Activated CD8-positive, alpha-beta memory T cell treated with anti-CD3 and anti-CD28 coated beads for 4 hours (primary cell): ENCODE measurements around the gene SLC12A8.

ENCODE experiments used
- DNase-seq, 2 donors: peaks; one replicate each; pipeline ENCODE4 v3.0.0-alpha.2; 2020; ENCODE audit warnings: low read depth in 2 of 2

SLC12A8 gene

DNA sequence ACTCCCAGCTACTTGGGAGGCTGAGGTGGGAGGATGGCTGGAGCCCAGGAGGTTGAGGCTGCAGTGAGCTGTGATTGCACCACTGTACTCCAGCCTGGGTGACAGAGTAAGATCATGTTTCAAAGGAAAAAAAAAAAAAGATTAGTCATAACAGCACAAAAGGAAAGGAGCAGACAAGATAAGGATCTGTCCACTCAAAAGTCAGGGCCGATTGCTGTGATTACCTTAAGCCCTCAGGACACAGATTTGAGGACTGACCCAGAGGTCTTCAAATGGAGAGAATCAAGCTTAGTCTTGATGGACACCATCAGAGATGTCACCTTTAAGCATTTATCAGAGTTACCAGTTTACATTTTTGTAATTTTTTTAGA, 132.9 kb downstream of the SLC12A8 start:
- DNase-seq: no peak

DNA sequence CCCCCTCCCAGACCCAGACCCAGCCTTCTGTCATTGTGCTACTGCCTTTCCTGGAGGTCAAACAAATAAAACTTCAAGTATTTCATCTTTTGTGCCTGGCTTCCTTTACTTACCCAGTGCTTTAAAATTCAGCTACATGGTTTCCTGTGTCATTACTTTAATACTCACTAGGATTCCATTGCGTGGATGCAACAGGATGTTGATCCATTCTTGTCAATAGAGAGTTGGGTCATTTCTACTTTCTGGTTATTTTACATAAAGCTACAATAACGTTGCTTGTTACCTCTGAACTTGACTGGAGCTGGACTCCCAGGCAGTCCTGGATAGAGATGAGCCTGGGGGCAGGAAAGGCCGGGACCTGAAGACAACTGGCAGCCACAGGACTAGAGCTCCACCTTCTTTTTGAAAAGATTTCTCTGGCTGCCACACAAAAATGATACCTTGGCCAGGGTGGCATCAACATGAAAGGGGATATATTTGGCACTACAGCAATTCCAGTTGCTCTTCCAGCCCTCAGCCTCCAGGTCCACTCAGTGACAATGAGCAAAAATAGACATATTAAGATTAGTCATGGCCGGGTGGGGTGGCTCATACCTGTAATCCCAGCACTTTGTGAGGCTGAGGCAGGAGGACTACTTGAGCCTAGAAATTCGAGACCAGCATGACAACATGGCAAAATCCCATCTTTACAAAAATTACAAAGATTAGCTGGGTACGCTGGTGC, 133.4 kb downstream of the SLC12A8 start:
- DNase-seq: no peak

DNA sequence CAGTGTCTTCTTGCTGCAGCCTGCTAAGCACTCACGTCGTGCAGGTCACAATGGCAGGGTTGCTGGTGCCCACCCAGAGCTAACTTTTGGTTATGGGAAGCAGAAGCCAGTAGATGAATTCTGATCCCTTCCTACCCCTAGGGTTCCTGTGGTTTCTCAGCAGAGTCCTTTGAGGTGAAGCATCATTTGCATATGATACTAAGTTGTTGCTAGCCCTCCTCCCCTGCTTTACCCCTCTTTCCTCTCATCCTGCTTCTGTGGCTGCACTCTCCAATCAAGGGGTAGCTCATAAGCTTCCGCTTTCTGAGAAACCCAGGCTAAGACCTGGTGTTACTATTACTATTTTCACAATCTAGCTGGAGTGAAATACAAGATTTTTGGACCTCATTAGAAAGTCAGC, 134.7 kb downstream of the SLC12A8 start:
- DNase-seq: no peak

DNA sequence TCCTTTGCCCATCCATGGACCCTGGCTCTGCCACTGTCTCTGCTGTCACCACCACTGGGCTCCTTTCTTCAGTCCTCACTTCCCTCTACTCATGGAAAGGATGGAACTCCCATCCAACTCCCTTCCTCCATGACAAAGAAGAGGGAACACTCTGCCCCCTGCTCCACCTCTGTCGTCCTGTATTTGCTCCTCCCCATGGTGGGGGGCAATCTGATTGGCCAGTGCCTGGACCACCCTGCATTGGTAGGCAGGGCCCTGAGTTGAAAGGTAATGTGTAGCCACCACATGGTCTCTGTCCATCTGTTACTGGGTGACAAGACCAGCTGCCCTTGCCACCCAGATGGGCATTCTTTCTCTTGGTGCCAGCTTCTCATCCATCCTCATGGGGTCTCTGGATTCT, 136.1 kb downstream of the SLC12A8 start:
- DNase-seq: no peak

DNA sequence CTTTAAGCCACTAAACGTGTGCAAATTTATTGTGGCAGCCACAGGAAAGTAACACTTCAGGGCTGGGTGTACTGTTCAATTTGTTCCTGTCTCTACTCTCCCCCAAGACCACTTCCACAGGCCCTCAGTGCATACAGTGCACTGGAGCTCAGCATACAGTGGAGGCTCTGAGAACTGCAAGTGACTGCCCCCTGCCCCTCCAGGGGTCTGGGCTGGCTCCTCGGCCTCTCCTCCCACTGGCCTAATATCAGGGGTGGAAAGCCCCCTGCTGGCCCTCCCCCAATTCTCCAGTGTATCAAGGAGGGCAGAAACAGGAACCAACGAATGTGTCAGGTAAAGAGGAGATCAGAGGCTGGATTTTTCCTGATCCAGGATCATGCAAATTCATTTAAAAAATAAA, 136.8 kb downstream of the SLC12A8 start:
- no peak for DNase-seq

DNA sequence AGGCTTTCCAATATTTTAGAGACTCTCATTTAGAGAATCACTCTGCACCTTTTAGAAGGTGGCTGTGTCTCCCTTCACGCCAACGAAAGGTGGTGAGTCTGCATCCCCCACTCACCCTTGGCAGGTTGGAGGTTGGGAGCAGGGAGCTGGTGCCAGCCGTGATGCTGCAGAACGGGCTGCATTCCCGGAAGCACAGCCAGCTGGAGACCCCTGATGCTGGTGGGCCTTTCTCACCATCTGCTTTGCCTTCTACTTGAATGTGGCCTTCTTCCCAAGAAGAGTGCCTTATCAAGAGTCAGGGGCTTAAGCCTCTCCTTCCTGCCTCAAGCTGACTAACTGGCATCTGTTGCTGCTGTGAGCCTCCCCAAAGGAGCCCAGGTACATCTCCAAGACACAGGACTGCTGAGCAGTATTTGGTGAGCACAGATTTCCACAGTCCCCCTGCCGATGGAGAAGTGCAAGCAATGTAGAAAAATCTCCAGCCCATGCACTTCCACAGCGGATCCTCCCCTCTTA, 139.1 kb downstream of the SLC12A8 start:
- no peak for DNase-seq

DNA sequence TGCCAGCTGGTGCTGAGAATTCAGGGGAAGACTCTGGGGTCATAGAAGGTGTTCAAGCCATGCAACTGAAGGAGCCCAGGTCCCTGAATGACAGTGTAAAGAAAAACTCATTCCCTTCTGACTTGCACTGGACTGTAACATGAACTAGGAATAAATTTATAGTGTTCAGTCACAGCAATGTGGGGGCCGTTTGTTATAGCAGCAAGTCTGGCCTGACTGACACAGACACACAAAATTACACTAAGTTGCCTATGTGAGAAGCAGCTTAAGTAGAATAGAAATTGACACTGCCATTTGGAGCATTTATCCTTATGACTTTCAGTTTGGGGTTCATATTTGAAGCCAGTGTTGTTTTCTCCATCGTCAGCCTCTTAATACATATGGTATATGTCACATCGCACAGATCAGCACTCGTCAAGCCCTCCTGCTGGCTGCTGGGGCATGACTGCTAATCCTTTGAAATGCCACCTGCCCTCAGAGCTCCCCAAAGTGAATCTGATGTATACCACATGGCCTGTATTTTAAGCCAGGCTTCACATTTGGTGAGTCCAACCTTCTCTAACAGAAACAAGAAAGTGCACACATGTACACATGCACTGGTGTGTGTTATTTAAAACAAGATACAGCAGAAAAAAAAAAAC, 139.7 kb downstream of the SLC12A8 start:
- DNase-seq: no peak

DNA sequence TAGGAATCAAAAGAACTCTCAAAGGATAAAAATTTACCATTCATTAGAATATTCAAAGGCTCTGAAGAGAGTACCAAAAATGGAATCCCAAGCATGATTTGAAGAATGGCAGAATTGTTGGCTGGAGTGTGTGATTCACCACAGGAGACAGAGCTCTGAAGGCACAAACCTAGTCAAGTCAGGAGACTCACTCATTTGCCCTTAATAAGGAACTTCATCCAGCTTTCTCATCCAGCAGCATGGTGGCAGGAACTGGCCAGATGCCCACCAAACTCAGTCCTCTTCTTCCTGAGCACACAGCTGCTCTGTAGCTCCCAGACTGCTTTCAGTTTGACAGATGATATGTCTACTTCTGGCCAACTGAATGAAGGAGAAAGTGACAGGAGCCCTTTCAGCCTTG, 140.2 kb downstream of the SLC12A8 start:
- no peak for DNase-seq

DNA sequence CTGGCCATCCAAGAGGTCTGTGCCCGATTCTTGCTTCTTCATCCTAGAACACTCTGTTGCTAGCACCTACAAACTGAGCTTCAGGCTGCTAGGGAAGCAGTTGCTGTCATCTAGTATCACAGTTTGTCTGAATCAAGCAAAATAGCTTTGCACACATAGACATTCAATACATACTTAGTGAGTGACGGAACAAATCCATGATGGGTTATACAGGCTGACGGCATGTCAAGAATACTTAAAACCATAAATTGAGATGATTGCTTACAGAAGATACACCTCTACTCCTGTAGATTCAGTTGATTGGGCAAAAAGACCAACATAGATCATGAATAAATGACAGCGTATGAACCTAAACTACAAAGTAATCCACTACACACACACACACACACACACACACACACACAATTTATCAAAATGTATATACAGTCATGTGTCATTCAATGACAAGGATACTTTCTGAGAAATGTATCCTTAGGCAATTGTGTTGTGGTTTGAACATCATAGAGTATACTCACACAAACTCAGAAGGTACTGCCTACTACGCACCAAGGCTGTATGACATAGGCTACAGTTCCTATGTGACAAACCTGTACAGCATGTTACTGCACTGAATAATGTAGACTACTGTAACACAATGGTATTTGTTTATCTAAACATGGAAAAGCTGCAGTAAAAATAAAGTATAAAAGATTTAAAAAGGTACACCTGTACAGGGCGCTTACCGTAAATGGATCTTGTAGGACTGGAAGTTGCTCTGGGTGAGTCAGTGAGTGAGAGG, 142.4 kb downstream of the SLC12A8 start:
- no peak for DNase-seq

DNA sequence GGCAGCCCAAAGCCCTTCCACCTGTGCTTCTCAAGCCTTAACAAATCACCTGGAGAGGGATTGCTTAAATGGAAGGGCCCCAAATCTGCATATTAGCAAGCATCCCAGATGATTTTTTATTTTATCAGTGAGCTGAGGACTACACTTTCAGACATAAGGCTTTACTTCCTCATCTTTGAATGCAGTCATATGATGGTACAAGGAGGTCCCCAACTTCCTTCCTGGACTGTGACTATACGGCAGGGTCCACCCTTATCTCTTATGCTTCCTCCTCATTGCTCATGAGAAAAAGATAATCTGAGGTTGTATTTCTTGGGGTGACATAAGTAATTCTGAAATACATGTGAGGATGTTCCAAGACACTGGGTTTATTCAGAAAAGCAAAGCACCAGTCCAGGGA, 143.1 kb downstream of the SLC12A8 start:
- no peak for DNase-seq

DNA sequence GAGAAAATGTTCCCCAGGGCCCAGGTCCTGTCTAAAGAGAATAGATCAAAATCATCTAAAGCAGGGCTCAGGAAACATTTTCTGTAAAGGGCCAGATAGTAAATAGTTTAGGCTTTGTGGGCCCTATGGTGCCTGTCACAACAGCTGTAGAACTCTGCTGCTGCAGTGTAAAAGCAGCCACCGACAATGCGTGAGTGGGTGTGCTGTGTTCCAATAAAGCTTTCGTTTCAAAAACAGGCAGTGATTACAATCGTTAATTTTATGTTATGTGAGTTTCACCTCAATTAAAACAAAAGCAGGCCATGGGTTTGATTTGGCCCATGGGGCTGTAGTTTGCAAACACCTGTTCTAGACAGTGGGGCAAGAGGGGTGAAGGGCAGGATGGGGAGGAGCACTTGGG, 144.3 kb downstream of the SLC12A8 start:
- DNase-seq: no peak

DNA sequence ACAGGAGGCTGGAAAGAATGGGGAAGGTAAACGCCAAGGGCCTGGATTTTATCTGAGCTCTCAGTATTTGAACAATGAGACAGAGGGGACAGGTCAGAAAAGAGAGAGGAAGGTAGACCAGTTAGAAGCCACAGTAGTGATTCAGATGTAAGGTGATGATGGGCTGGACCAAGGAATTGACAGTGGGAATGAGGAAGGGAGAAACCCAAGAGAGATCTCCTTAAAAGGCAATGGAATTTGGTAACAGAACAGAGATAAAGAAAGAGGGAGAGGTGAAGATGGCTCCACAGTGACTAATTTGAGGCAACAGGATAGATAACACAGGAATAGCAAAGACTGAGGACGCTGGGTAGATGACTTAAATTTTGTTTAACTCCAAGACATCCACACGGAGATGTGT, 145.3 kb downstream of the SLC12A8 start:
- DNase-seq: no peak

DNA sequence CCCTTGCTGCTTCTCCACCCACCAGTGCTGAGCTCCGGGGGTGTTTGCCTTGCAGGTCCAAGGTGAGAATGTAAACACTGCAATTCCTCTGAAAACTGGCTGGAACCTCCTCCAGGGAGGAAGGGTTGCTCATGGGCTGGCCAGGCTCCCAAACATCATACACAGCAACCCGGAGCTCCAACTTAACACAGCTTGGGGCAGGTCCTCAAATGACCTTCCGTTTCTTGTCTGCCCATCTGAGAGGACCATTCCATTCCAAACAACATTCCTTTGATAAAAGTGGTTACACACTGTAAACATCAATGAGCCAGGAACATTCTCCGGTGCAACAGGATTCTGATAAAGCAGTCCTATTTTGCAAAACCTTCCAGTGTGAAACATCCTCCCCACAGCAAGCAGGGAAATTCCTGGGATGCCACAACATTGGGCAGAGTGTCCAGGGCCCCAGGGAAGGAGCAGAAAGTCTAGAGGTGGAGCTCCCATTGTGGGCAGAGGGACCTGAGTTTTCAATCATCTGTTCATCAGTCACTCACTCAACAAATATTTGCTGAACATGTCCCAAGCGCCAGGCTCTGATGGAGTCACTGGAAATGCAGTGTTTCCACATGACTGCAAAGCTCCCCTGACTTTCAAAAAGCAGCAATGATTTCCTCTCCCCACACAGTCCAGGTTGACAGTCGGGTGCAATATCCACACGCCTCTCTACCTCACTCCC, 149.5 kb downstream of the SLC12A8 start:
- no peak for DNase-seq

DNA sequence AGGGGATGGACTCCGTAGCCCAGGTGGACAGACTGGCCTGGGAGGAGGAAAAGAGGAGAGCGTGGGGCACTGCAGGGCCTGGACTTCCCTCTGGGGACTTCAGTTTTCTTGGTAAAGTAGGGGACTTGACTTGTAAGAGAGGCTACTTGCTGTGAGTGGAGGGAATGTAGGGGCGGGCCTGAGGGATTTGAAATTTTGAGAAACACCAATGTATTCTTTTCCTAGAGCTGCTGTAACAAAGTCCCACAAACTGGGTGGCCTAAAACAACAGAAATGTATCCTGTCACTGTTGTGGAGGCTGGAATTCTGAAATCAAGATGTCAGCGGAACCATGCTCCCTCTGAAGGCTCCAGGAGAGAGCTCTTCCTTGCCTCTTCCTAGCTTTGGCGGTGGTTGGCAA, 150.9 kb downstream of the SLC12A8 start:
- DNase-seq: no peak

DNA sequence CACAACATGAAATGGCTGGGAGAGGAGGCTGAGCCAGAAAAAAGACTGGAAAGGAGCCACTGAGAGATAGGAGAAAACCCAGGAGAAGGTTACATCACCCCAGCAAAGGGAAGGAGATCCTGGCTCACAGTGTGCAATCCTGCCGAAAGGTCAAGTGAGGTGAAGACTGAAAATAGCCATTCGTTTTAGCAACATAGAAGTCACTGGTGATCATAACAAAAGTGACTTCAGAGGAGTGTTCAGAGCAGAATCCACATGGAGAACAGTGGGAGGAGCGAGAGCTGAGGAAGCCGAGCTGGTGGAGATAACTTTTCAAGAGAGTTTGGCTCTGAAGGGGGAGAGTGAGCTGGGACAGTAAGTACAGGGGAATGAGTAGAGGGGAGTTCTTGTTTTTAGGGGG, 151.4 kb downstream of the SLC12A8 start:
- no peak for DNase-seq

DNA sequence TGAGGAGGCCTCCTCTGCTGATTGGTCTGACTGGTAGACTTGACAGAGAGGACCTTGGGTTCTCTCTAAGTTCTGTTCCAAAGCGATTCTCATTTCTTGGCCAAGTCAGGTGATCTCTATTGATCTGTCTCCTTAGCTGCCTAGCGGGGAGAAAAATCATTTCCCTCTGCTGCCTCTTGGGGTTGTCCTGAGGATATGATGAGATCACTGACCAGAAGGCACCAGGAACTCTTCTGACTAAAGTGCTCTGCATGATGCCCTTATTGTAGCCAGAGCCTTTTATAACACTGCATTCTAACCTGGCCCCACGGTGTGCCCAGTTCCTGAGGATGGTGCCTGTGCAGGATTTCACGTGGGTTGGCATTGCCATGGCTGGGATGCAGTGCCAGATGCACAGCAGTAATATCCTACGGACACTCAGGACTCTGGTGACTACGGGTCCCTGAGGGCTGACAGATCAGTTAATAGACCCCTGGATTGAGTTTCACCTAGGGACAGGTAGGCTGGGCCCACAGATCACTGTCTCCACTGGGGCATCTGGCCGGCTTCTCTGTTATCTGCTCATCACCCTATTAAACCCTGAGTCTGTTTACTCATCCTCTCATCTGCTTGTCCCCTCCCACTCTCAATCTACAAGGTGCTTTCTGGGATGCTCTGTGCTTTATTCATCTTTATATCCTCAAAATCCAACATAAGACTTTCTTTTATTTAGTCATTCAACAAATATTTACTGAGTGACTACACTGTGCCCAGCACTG, 152.9 kb downstream of the SLC12A8 start:
- DNase-seq: no peak

DNA sequence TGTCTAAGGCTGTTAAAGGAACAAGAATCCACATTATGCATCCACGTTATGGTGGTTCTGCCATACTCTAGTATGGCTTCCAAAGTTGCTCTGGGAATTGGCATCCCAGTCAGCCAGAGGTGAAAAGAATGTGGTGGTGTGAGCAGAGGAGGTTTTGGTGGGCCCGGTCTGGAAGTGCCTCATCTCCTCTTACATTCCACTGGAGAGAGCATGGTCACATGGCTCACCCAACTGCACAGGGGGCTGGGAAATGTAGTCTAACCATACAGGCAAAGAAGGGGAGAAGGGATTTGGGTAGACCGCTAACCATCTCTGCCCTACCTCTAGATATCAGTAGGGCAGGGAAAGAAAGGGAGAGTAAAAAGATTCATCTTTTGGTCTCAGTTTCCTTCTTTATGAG, 153.6 kb downstream of the SLC12A8 start:
- DNase-seq: no peak

DNA sequence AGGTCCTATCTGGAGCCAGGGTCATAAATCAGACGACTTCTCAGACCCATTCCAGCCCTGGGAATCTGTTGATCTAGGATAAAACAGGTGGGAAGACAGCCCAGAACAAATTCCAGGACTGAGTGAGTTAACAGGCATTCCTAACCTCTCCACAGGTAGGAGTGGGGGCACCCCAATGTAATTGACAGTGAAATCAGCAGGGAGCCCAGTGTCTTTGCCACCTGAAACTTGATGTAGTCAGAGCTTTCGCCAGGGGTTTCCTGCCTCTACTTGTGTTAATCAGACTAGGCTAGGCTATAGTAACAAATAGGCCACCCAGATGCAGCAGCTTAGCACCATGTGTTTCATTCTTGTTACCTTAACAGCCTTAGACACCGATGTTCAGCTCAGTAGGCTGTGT, 154.0 kb downstream of the SLC12A8 start:
- no peak for DNase-seq

DNA sequence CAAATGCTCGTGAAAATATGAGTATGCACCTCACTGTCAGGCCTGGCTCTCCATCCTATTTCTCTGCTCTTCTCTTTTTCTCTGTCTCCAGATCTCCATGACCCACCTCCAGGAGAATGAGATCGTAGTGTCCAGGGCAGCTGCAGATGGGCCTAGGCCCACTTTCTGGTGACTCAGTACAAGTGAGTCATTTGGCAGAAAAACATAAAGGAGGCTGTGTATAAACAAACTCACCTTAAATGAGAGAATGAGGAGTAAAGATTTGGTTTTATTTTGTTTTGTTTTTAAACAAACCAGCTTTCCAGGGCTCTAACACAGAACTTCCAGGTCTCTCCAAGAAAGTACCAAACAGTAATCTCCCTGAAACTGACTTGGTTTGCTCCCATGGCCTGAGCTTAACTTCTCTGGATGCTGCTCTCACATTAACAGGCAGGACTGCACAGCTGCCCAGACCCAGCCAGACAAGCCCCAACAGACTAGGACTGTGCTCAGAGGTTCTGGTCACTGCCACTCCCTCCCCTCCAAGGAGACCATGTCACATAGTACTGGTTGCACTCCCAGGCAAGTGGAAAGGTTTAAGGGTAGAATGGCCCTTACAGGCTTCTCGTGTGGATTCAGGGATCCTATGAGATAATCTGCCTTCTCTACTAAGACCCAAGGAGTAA, 155.2 kb downstream of the SLC12A8 start:
- DNase-seq: no peak

DNA sequence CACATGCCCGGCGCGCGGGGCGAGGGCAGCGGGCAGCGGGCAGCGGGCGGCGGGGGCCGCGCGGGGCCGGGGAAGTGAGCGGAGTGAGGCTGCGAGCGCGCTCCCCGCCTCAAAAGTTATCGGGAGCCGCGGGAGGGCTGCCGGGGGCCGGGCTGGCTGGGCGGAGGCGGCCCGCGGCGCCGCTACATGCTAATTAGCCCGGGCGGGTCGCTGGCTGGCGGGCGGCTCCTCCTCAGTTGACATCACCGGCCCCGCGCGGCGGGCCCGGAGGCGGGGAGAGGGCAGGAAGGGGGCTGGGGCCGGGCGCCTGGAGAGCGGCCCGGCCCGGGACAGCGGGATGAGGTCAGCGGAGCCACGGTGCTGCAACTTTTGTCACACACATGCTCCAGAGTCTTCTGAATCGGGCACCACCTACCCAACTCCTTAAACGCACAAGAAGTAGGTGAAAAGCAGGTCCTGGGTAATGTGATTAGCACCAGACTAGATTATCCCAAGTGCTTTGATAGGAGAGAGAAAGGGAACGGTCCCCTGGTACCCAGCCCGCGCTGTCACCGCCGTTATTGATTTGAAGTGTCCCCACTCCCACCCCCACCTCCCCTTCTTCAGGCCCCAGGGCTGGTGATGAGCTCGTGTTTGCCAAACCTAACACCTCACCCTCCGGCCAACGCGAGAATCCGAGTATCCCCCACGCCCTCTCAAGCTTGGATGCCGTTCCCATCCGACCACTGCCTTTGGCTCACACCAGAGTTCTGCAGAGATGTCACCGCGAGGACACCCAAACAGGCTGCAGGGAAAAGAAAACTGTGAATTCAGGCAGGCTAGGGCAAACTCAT, 156.4 kb downstream of the SLC12A8 start, which contains the start of gene HEG1:
HEG1 (minus strand) TSS at position 85 of the 833 bp plus-strand sequence. CDS start 107 bp downstream, outside the sequence.
- peak; percentile 55 to 57 for DNase-seq
